Neuronal stem cell (in vitro differentiated cells): Measurements from ENCODE around the gene KANSL2. TPM values are rescaled to one million over a fixed set of nuclear protein-coding genes. Genes with fewer than 3 reads are reported as not detected.
"Not testable (repeated sequence)": the region's sequence is repeated elsewhere in the genome, so short reads cannot be mapped to it uniquely, and the experiment has no call there.

Experiments used
- DNase-seq: peaks from one replicate; pipeline ENCODE4 v3.0.0-alpha.2; 2013; ENCODE audit warnings: low spot score
- H2AFZ ChIP-seq: one replicate; pipeline ENCODE4 v1.6.1; 2013; ENCODE audit warnings: mild to moderate bottlenecking, low read length, inconsistent platforms
- H2AK5ac ChIP-seq: 2 replicates; pipeline ENCODE4 v1.6.1; 2013; ENCODE audit warnings: low read depth, mild to moderate bottlenecking, inconsistent platforms, low read length, moderate library complexity, mixed read lengths
- H2BK120ac ChIP-seq: 2 replicates; pipeline ENCODE4 v1.6.1; 2013; ENCODE audit warnings: low read depth, mild to moderate bottlenecking, inconsistent platforms, low read length, moderate library complexity, mixed read lengths
- H2BK12ac ChIP-seq: one replicate; pipeline ENCODE4 v1.6.1; 2013; ENCODE audit warnings: low read length, inconsistent platforms
- H2BK15ac ChIP-seq: 2 replicates; pipeline ENCODE4 v1.6.1; 2013; ENCODE audit warnings: mild to moderate bottlenecking, low read length, inconsistent platforms, mixed read lengths
- H2BK5ac ChIP-seq: one replicate; pipeline ENCODE4 v1.6.1; 2013; ENCODE audit warnings: inconsistent platforms, mild to moderate bottlenecking, low read length, moderate library complexity
- H3K14ac ChIP-seq: one replicate; pipeline ENCODE4 v1.6.1; 2013; ENCODE audit warnings: low read length, inconsistent platforms
- H3K18ac ChIP-seq: 2 replicates; pipeline ENCODE4 v1.6.1; 2013; ENCODE audit warnings: low read length, inconsistent platforms
- H3K23ac ChIP-seq: 2 replicates; pipeline ENCODE4 v1.6.1; 2013; ENCODE audit warnings: low read depth, mild to moderate bottlenecking, mixed read lengths, low read length, inconsistent platforms; ENCODE audit not compliant: poor library complexity
- H3K27ac ChIP-seq: replicated peaks from 3 replicates; pipeline ENCODE4 v1.5.1; 2013; ENCODE audit warnings: low read length, inconsistent platforms
- H3K27me3 ChIP-seq, 3 experiments: 2 replicates each; pipeline ENCODE4 v1.6.1; 2013; ENCODE audit warnings: low read length in 3 of 3, mild to moderate bottlenecking in 2 of 3, inconsistent platforms in 1 of 3, low read depth in 1 of 3, mixed read lengths in 1 of 3, moderate library complexity in 1 of 3; ENCODE audit not compliant: control insufficient read depth in 3 of 3, insufficient read depth in 3 of 3
- H3K36me3 ChIP-seq, 2 donors: replicated peaks in 1 of 2; 2 replicates each; pipeline ENCODE4 v1.6.1; 2013; ENCODE audit warnings: low read length in 2 of 2; ENCODE audit not compliant: control insufficient read depth in 2 of 2, insufficient read depth in 2 of 2
- H3K4ac ChIP-seq: 2 replicates; pipeline ENCODE4 v1.6.1; 2013; ENCODE audit warnings: inconsistent platforms, mild to moderate bottlenecking, low read length, moderate library complexity
- H3K4me1 ChIP-seq, 2 donors: 1 replicate in 1 of 2; 2 replicates in 1 of 2; pipeline ENCODE4 v1.6.1; 2013; ENCODE audit warnings: low read length in 2 of 2, low read depth in 1 of 2; ENCODE audit not compliant: control insufficient read depth in 2 of 2, insufficient read depth in 1 of 2
- H3K4me2 ChIP-seq: one replicate; pipeline ENCODE4 v1.6.1; 2013; ENCODE audit warnings: mild to moderate bottlenecking, low read length, inconsistent platforms; ENCODE audit not compliant: insufficient read depth, poor library complexity, severe bottlenecking
- H3K4me3 ChIP-seq, 2 donors: 2 replicates each; pipeline ENCODE4 v1.5.1; 2013; ENCODE audit warnings: low read length in 2 of 2, mild to moderate bottlenecking in 2 of 2, inconsistent platforms in 1 of 2, moderate library complexity in 1 of 2
- H3K79me1 ChIP-seq: one replicate; pipeline ENCODE4 v1.6.1; 2013; ENCODE audit warnings: low read depth, mild to moderate bottlenecking, inconsistent platforms, low read length, moderate library complexity
- H3K9ac ChIP-seq: one replicate; pipeline ENCODE4 v1.6.1; 2013; ENCODE audit warnings: mild to moderate bottlenecking, low read depth, low read length, inconsistent platforms; ENCODE audit not compliant: poor library complexity
- H3K9me3 ChIP-seq, 2 donors: replicated peaks in 1 of 2; 2 replicates each; pipeline versions ENCODE3 to v1.6.1; 2013; ENCODE audit warnings: low read length in 2 of 2, mild to moderate bottlenecking in 2 of 2, inconsistent platforms in 1 of 2, low read depth in 1 of 2, mixed read lengths in 1 of 2, moderate library complexity in 1 of 2; ENCODE audit not compliant: control insufficient read depth in 2 of 2, insufficient read depth in 1 of 2
- H4K8ac ChIP-seq: one replicate; pipeline ENCODE4 v1.6.1; 2013; ENCODE audit warnings: low read depth, mild to moderate bottlenecking, inconsistent platforms, low read length, moderate library complexity
- H4K91ac ChIP-seq: one replicate; pipeline ENCODE4 v1.6.1; 2013; ENCODE audit warnings: low read length, low read depth, mild to moderate bottlenecking, inconsistent platforms; ENCODE audit not compliant: poor library complexity
- WGBS, 2 donors: extraction: QIAGEN DNeasy Blood & Tissue Kit; methylation state at CpG; one replicate each; pipeline ENCODE4 v1.1.7; 2013; ENCODE audit warnings: missing lambda C conversion rate in 2 of 2, mixed read lengths in 1 of 2; ENCODE audit not compliant: insufficient read length in 2 of 2, insufficient replicate concordance in 1 of 2; ENCODE audit errors: extremely low coverage in 2 of 2; 5-methylcytosine and 5-hydroxymethylcytosine counted together
- polyA plus RNA-seq, 2 experiments: library from polyadenylated mRNA; stranded (reverse); fragments of 200-250 nt; gene quantifications; one replicate each; pipeline ENCODE4 v1.2.3, GENCODE V29; 2013

Gene KANSL2
- 30.8 TPM for polyA plus RNA-seq (2013, experiment 1 of 2)
- polyA plus RNA-seq (2013, experiment 2 of 2) = 32.6 TPM

GRCh38 chr12:48681710-48682532, at the start of gene KANSL2:
Gene KANSL2, minus strand, starts transcription at chr12:48682238. Its CDS starts 606 bp downstream, at chr12:48681632.
- Histone ChIP-seq H3K27me3 (no peaks in the 10 kb centered on the region), H2AFZ (peak within 1 kb of the TSS; percentile 94), H3K79me1 (peaks cover 4% of the 10 kb centered on the region), H3K9me3 (no peaks in the 10 kb centered on the region), H3K4me3 (peak within 1 kb of the TSS; percentile 81 to 93), H3K14ac (peak within 1 kb of the TSS; percentile 67), H2BK120ac (no peak within 1 kb of the TSS), H3K27ac (peak within 1 kb of the TSS; percentile 84), H2BK15ac (no peak within 1 kb of the TSS), H3K18ac (peak within 1 kb of the TSS; percentile 97), H3K4me2 (peak within 1 kb of the TSS; percentile 87), H4K8ac (no peak within 1 kb of the TSS), H2BK5ac (no peak within 1 kb of the TSS), H2BK12ac (no peak within 1 kb of the TSS), H2AK5ac (peak within 1 kb of the TSS; percentile 8), H3K36me3 (peaks cover 11 to 44% of the 10 kb centered on the region in 2 donors), H3K4ac (no peak within 1 kb of the TSS), H4K91ac (peak within 1 kb of the TSS; percentile 34), H3K23ac (peak within 1 kb of the TSS; percentile 97), H3K9ac (peak within 1 kb of the TSS; percentile 97), H3K4me1 (peaks cover 8 to 14% of the 10 kb centered on the region in 2 donors)
- peak; percentile 97 for DNase-seq
- WGBS, 2 donors = no CpG with 5 or more reads among the region's 64 CpGs

DNA sequence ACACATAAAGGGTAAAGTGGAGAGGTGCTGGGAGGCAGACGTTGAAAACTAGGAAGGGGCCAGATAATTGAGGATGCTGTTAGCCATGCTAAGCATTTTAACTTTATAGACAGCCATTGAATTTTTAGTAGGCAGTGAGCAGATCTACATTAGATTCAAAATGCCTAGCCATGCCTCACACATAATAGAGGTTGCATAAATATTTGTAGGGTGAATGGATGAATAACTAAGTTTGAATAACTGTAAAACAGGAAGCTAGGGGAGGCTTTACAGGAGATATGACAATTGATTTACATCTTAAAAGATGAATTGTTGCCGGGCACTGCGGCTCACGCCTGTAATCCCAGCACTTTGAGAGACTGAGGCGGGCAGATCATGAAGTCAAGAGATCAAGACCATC, 46.8 kb upstream of the KANSL2 start:
- Histone ChIP-seq H3K4ac (no peak overlapping the region), H2AFZ (no peak overlapping the region), H3K27ac (no peak overlapping the region), H2BK15ac (no peak overlapping the region), H4K91ac (no peak overlapping the region), H2BK5ac (no peak overlapping the region), H3K27me3 (no peaks in the 10 kb centered on the region), H3K18ac (no peak overlapping the region), H3K9ac (no peak overlapping the region), H3K4me1 (peaks cover 0 to 3% of the 10 kb centered on the region in 2 donors), H2BK120ac (no peak overlapping the region), H3K9me3 (peaks cover 0 to 2% of the 10 kb centered on the region in 2 donors), H3K14ac (no peak overlapping the region), H2AK5ac (no peak overlapping the region), H3K23ac (no peak overlapping the region), H3K4me2 (no peak overlapping the region), H3K36me3 (no peaks in the 10 kb centered on the region), H3K4me3 (no peak overlapping the region), H2BK12ac (no peak overlapping the region), H3K79me1 (no peaks in the 10 kb centered on the region), H4K8ac (no peak overlapping the region)
- no CpG with 5 or more reads among the region's 5 CpGs for WGBS, 2 donors
- no peak for DNase-seq

GRCh38 chr12:48720737-48721136, 38.7 kb upstream of the KANSL2 start:
- H3K4ac ChIP-seq, H3K27me3 ChIP-seq, H2BK15ac ChIP-seq, H3K27ac ChIP-seq, H3K4me2 ChIP-seq, H3K9me3 ChIP-seq, H2AFZ ChIP-seq, H2BK12ac ChIP-seq, H4K8ac ChIP-seq, H3K23ac ChIP-seq, H3K9ac ChIP-seq, H4K91ac ChIP-seq, H2BK120ac ChIP-seq, H2BK5ac ChIP-seq, H3K79me1 ChIP-seq, H3K4me3 ChIP-seq, DNase-seq, H3K18ac ChIP-seq, H3K14ac ChIP-seq, H2AK5ac ChIP-seq, H3K4me1 ChIP-seq, H3K36me3 ChIP-seq: not testable (repeated sequence)
- no CpG with 5 or more reads among the region's 1 CpG for WGBS, 2 donors

- H3K18ac ChIP-seq, H3K36me3 ChIP-seq, H3K9me3 ChIP-seq, H3K4me3 ChIP-seq, H3K23ac ChIP-seq, H3K9ac ChIP-seq, H4K91ac ChIP-seq, H4K8ac ChIP-seq, H3K4ac ChIP-seq, H2BK12ac ChIP-seq, H3K4me1 ChIP-seq, H3K4me2 ChIP-seq, H2BK15ac ChIP-seq, DNase-seq, H2BK120ac ChIP-seq, H3K27me3 ChIP-seq, H3K79me1 ChIP-seq, H3K14ac ChIP-seq, H3K27ac ChIP-seq, H2AK5ac ChIP-seq, H2BK5ac ChIP-seq, H2AFZ ChIP-seq: not testable (repeated sequence)
- no CpG with 5 or more reads among the region's 2 CpGs for WGBS, 2 donors
Observed at GRCh38 chr12:48720171-48720570, 38.1 kb upstream of the KANSL2 start.
